ACC112 (cell line): ENCODE data around the gene GRIN3A.

Experiments used
- H2AFZ ChIP-seq: fragments of 200-600 bp; sonication (generic); one replicate; pipeline ENCODE4 v1.6.0; 2017; ENCODE audit warnings: antibody characterized with exemption, low read length; ENCODE audit not compliant: unreplicated experiment
- H3K27ac ChIP-seq: fragments of 200-600 bp; sonication (generic); 2 replicates; pipeline ENCODE4 v1.5.1; 2014; ENCODE audit warnings: low read depth, mild to moderate bottlenecking, antibody characterized with exemption, low read length, moderate library complexity
- H3K27me3 ChIP-seq: fragments of 200-600 bp; sonication (generic); 2 replicates; pipeline ENCODE4 v1.6.1; 2014; ENCODE audit warnings: mild to moderate bottlenecking, antibody characterized with exemption, low read length, moderate library complexity, mixed read lengths; ENCODE audit not compliant: insufficient read depth
- H3K36me3 ChIP-seq: fragments of 200-600 bp; sonication (generic); 2 replicates; pipeline ENCODE4 v1.6.1; 2016; ENCODE audit warnings: mild to moderate bottlenecking, antibody characterized with exemption, low read length, moderate library complexity, mixed read lengths; ENCODE audit not compliant: insufficient read depth
- H3K4me1 ChIP-seq: fragments of 200-600 bp; sonication (generic); one replicate; pipeline ENCODE4 v1.6.1; 2016; ENCODE audit warnings: low read length, mixed read lengths; ENCODE audit not compliant: insufficient read depth, unreplicated experiment, control insufficient read depth
- H3K4me3 ChIP-seq: fragments of 200-600 bp; sonication (generic); 2 replicates; pipeline ENCODE4 v1.5.1; 2014; ENCODE audit warnings: mild to moderate bottlenecking, low read depth, low read length
- H3K79me2 ChIP-seq: fragments of 200-600 bp; sonication (generic); one replicate; pipeline ENCODE4 v1.6.0; 2016; ENCODE audit warnings: low read length; ENCODE audit not compliant: control insufficient read depth, unreplicated experiment, insufficient read depth

The GRIN3A gene

GRCh38 chr9:101671567-101671966, 66.9 kb downstream of the GRIN3A start:
- Histone ChIP-seq H3K27ac (no peak overlapping the region), H3K27me3 (no peaks in the 10 kb centered on the region), H3K4me3 (no peak overlapping the region), H2AFZ (no peak overlapping the region), H3K4me1 (no peaks in the 10 kb centered on the region), H3K36me3 (no peaks in the 10 kb centered on the region), H3K79me2 (no peaks in the 10 kb centered on the region)

- Histone ChIP-seq H3K4me1 (no peaks in the 10 kb centered on the region), H3K27ac (no peak overlapping the region), H3K36me3 (no peaks in the 10 kb centered on the region), H3K27me3 (no peaks in the 10 kb centered on the region), H3K4me3 (no peak overlapping the region), H2AFZ (no peak overlapping the region), H3K79me2 (no peaks in the 10 kb centered on the region)
These were observed 70.0 kb downstream of the GRIN3A start for GRCh38 chr9:101668421-101668820.

- no peaks in the 10 kb centered on the region for H3K4me1 ChIP-seq
- no peaks in the 10 kb centered on the region for H3K79me2 ChIP-seq
- no peak overlapping the region for H3K4me3 ChIP-seq
- H3K36me3 ChIP-seq = no peaks in the 10 kb centered on the region
- H3K27me3 ChIP-seq = no peaks in the 10 kb centered on the region
- H3K27ac ChIP-seq = no peak overlapping the region
- no peak overlapping the region for H2AFZ ChIP-seq
These were observed 74.0 kb downstream of the GRIN3A start for GRCh38 chr9:101664453-101664852.

GRCh38 chr9:101652601-101653175, 85.8 kb downstream of the GRIN3A start:
- no peaks in the 10 kb centered on the region for H3K4me1 ChIP-seq
- H2AFZ ChIP-seq = no peak overlapping the region
- no peaks in the 10 kb centered on the region for H3K36me3 ChIP-seq
- H3K79me2 ChIP-seq = no peaks in the 10 kb centered on the region
- H3K27me3 ChIP-seq = no peaks in the 10 kb centered on the region
- H3K4me3 ChIP-seq = no peak overlapping the region
- H3K27ac ChIP-seq = no peak overlapping the region

GRCh38 chr9:101650142-101650541, 88.3 kb downstream of the GRIN3A start:
- H3K27me3 ChIP-seq = no peaks in the 10 kb centered on the region
- H3K79me2 ChIP-seq = no peaks in the 10 kb centered on the region
- no peaks in the 10 kb centered on the region for H3K36me3 ChIP-seq
- H3K4me3 ChIP-seq = no peak overlapping the region
- no peak overlapping the region for H3K27ac ChIP-seq
- H3K4me1 ChIP-seq = no peaks in the 10 kb centered on the region
- no peak overlapping the region for H2AFZ ChIP-seq

- Histone ChIP-seq H3K4me1 (no peaks in the 10 kb centered on the region), H2AFZ (no peak overlapping the region), H3K27ac (no peak overlapping the region)
These were observed 90.0 kb downstream of the GRIN3A start for GRCh38 chr9:101648493-101648892.

GRCh38 chr9:101639785-101640665, 98.4 kb downstream of the GRIN3A start:
- Histone ChIP-seq H2AFZ (no peak overlapping the region), H3K36me3 (no peaks in the 10 kb centered on the region), H3K27ac (no peak overlapping the region), H3K79me2 (no peaks in the 10 kb centered on the region), H3K27me3 (no peaks in the 10 kb centered on the region), H3K4me1 (no peaks in the 10 kb centered on the region), H3K4me3 (no peak overlapping the region)

More at GRCh38 chr9:101648493-101648892, 90.0 kb downstream of the GRIN3A start:
- no peak overlapping the region for H3K4me3 ChIP-seq
- H3K27me3 ChIP-seq = no peaks in the 10 kb centered on the region
- H3K79me2 ChIP-seq = no peaks in the 10 kb centered on the region
- H3K36me3 ChIP-seq = no peaks in the 10 kb centered on the region

GRCh38 chr9:101639311-101639710, 99.1 kb downstream of the GRIN3A start:
- Histone ChIP-seq H3K36me3 (no peaks in the 10 kb centered on the region), H3K4me3 (no peak overlapping the region), H3K79me2 (no peaks in the 10 kb centered on the region), H3K27me3 (no peaks in the 10 kb centered on the region), H3K27ac (no peak overlapping the region), H3K4me1 (no peaks in the 10 kb centered on the region), H2AFZ (no peak overlapping the region)

GRCh38 chr9:101636247-101636646, 102.2 kb downstream of the GRIN3A start:
- Histone ChIP-seq H3K27ac (no peak overlapping the region), H2AFZ (no peak overlapping the region), H3K36me3 (no peaks in the 10 kb centered on the region), H3K4me1 (no peaks in the 10 kb centered on the region), H3K27me3 (no peaks in the 10 kb centered on the region), H3K79me2 (no peaks in the 10 kb centered on the region), H3K4me3 (no peak overlapping the region)

GRCh38 chr9:101635473-101635872, 103.0 kb downstream of the GRIN3A start:
- no peak overlapping the region for H3K27ac ChIP-seq
- no peaks in the 10 kb centered on the region for H3K36me3 ChIP-seq
- H3K4me3 ChIP-seq = no peak overlapping the region
- no peaks in the 10 kb centered on the region for H3K79me2 ChIP-seq
- no peaks in the 10 kb centered on the region for H3K27me3 ChIP-seq
- H3K4me1 ChIP-seq = no peaks in the 10 kb centered on the region
- no peak overlapping the region for H2AFZ ChIP-seq
